Dermis blood vessel endothelial cell (primary cell): Measurements from ENCODE around the gene RNF183. TPM values are rescaled to one million over a fixed set of nuclear protein-coding genes. Genes with fewer than 3 reads are reported as not detected.

ENCODE experiments used
- DNase-seq: peaks from one replicate; pipeline ENCODE4 v3.0.0; 2010
- total RNA-seq: library from RNA; depleted of rRNA; stranded (reverse); fragments of >200 nt; gene quantifications from 2 replicates; pipeline ENCODE4 v1.2.3, GENCODE V29; 2014

Gene RNF183
- not detected in 2 replicates for total RNA-seq

- DNase-seq: no peak
Measured at GRCh38 chr9:113302792-113303418, at the start of gene RNF183. RNF183 (minus strand) TSS chr9:113303376; CDS start chr9:113298184, 5,192 bp downstream.

- DNase-seq: no peak
Measured at GRCh38 chr9:113352411-113352810, 49.2 kb upstream of the RNF183 start.

- no peak for DNase-seq
Measured at GRCh38 chr9:113352006-113352405, 48.8 kb upstream of the RNF183 start.

- DNase-seq: peak; percentile 11
Measured at GRCh38 chr9:113350937-113351336, 47.8 kb upstream of the RNF183 start.

GRCh38 chr9:113350107-113350661 is 47.0 kb upstream of the RNF183 start:
- no peak for DNase-seq

- no peak for DNase-seq
Measured at GRCh38 chr9:113349445-113350094, 46.4 kb upstream of the RNF183 start, which contains the start of gene BSPRY. BSPRY (plus strand) TSS chr9:113349541; CDS start chr9:113349580, 39 bp downstream.

- no peak for DNase-seq
Measured at GRCh38 chr9:113349066-113349444, 45.9 kb upstream of the RNF183 start.

- DNase-seq: no peak
Measured at GRCh38 chr9:113348437-113348836, 45.3 kb upstream of the RNF183 start.

- no peak for DNase-seq
Measured at GRCh38 chr9:113345671-113346070, 42.5 kb upstream of the RNF183 start.

- DNase-seq: no peak
Measured at GRCh38 chr9:113345190-113345589, 42.0 kb upstream of the RNF183 start.

GRCh38 chr9:113343732-113344231 is 40.6 kb upstream of the RNF183 start:
- peak; percentile 23 for DNase-seq

GRCh38 chr9:113341712-113342410 is 38.7 kb upstream of the RNF183 start:
- DNase-seq: no peak

- peak; percentile 95 for DNase-seq
Measured at GRCh38 chr9:113340011-113340699, 37.0 kb upstream of the RNF183 start, which contains the start of gene WDR31. WDR31 (minus strand) TSS chr9:113340275; CDS start chr9:113332022, 8,253 bp downstream.

GRCh38 chr9:113337714-113338113 is 34.5 kb upstream of the RNF183 start:
- no peak for DNase-seq

GRCh38 chr9:113331780-113332179 is 28.6 kb upstream of the RNF183 start:
- DNase-seq: no peak

- DNase-seq: no peak
Measured at GRCh38 chr9:113328045-113328782, 25.0 kb upstream of the RNF183 start.

- no peak for DNase-seq
Measured at GRCh38 chr9:113326230-113326629, 23.1 kb upstream of the RNF183 start.

GRCh38 chr9:113322671-113323070 is 19.5 kb upstream of the RNF183 start:
- no peak for DNase-seq

- DNase-seq: no peak
Measured at GRCh38 chr9:113320051-113320450, 16.9 kb upstream of the RNF183 start.

GRCh38 chr9:113319054-113319453 is 15.9 kb upstream of the RNF183 start:
- no peak for DNase-seq

- no peak for DNase-seq
Measured at GRCh38 chr9:113317777-113318176, 14.6 kb upstream of the RNF183 start.

GRCh38 chr9:113316030-113316429 is 12.9 kb upstream of the RNF183 start:
- no peak for DNase-seq
